GM13977 (cell line): ENCODE data around the gene PRPF18.

ENCODE experiments used
- DNase-seq: peaks from one replicate; pipeline ENCODE4 v3.0.0; 2012; ENCODE audit warnings: low spot score
- in situ Hi-C: fragments of 300-500 bp; cut with MboI; formaldehyde crosslinking; loops from one replicate; pipeline ENCODE4 v1.12.0; 2022; ENCODE audit warnings: low sequenced_read_pairs, low pct_unique_long_range_greater_than_20kb, mixed read lengths, inconsistent platforms; ENCODE audit not compliant: unreplicated experiment
- TF ChIP-seq, protein P1 (sequence below): IDR thresholded peaks from 2 replicates; pipeline ENCODE4 v1.5.1; 2012; ENCODE audit warnings: mild to moderate bottlenecking, control low read depth; ENCODE audit not compliant: insufficient read depth; ENCODE audit errors: extremely low read depth, missing control alignments

Gene PRPF18

DNA sequence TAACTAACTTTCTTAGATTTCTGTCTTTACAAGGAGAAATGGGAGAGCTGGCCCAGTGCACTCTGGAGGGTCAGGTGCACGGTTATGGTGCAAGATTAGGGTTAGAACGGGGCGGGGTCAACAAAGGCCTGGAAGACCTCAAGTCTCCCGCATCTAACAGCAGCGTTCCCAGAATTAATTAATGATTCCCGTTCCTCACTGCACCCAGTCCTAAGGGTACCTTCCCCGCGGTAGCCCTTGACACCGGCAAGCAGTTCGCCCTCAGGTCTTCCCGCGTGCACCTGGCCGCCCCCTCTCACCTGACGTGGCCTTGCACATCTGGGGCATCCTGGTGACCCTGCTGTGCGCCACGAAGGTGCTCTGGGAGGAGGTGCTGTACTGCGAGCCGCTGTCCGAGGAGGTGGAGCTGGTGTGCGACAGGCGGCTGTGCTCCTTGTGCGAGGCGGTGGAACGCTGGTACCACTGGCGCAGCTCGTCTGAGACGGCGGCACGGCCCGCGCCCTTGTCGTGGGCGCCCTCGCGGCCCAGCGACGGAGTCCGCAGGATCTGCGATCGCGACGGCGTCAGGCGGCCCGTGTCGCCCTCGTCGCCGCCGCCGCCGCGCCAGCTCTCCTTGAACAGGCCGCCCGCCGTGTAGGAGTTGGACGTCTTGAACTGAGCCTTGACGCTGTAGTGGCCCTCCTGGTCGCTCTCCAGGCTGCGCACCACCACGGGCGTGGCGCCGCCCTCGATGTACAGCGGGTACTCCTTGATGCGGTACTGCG, 69.8 kb downstream of the PRPF18 start:
- DNase-seq, result no peak

DNA sequence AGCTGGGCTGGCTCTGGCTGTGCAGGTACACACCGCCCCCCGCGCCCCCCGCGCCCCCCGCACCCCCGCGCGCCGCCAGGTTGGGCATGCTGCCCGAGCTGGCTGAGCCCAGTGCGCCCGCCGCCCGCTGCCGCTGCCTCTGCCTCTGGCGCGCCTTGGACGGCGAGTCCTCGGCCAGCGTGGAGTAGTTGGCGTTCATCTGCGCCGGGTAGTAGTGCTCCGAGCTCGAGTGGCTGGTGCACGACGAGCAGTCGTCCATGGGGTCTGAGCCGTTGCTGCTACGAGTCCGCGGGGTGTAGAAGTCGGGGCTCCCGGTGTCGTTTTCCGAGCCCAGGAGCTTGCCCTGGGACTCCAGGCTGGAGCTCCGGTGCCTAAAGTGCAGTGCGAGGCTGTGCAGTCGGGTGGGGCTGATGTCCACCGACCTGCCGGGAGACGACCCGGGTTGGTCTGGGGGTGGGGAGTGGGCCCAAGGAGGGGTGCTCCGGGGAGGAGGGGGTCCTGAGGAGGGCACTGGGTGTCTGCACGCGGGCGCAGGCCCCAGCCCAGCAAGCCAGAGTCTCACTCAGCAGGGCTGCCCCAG, 70.4 kb downstream of the PRPF18 start:
- in situ Hi-C loops, result no loop called here
- TF ChIP-seq, protein P1, sequence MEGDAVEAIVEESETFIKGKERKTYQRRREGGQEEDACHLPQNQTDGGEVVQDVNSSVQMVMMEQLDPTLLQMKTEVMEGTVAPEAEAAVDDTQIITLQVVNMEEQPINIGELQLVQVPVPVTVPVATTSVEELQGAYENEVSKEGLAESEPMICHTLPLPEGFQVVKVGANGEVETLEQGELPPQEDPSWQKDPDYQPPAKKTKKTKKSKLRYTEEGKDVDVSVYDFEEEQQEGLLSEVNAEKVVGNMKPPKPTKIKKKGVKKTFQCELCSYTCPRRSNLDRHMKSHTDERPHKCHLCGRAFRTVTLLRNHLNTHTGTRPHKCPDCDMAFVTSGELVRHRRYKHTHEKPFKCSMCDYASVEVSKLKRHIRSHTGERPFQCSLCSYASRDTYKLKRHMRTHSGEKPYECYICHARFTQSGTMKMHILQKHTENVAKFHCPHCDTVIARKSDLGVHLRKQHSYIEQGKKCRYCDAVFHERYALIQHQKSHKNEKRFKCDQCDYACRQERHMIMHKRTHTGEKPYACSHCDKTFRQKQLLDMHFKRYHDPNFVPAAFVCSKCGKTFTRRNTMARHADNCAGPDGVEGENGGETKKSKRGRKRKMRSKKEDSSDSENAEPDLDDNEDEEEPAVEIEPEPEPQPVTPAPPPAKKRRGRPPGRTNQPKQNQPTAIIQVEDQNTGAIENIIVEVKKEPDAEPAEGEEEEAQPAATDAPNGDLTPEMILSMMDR, result no peak
- no peak for DNase-seq

More for the DNA sequence above, 69.8 kb downstream of the PRPF18 start:
- in situ Hi-C loops, result no loop called here
- TF ChIP-seq, protein P1, result no peak

DNA sequence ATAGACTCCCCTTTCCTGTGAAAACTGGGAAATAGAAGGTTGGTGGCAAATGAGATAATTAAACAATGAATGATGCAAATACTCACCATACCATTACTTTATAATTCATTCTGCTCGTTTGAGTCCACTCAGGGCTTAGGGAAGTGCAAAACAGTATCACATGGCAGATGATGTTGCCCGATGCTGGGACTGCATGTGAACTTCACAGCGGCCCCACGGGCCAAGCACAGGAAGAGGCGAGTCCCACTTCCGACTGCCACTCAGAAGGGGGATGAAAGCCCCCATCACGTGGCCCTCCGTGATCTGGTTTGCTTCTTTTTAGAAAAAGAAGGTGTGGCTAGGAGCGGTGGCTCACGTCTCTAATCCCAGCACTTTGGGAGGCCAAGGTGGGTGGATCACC, 71.5 kb downstream of the PRPF18 start:
- in situ Hi-C loops, result no loop called here
- TF ChIP-seq, protein P1, result no peak
- DNase-seq, result no peak

DNA sequence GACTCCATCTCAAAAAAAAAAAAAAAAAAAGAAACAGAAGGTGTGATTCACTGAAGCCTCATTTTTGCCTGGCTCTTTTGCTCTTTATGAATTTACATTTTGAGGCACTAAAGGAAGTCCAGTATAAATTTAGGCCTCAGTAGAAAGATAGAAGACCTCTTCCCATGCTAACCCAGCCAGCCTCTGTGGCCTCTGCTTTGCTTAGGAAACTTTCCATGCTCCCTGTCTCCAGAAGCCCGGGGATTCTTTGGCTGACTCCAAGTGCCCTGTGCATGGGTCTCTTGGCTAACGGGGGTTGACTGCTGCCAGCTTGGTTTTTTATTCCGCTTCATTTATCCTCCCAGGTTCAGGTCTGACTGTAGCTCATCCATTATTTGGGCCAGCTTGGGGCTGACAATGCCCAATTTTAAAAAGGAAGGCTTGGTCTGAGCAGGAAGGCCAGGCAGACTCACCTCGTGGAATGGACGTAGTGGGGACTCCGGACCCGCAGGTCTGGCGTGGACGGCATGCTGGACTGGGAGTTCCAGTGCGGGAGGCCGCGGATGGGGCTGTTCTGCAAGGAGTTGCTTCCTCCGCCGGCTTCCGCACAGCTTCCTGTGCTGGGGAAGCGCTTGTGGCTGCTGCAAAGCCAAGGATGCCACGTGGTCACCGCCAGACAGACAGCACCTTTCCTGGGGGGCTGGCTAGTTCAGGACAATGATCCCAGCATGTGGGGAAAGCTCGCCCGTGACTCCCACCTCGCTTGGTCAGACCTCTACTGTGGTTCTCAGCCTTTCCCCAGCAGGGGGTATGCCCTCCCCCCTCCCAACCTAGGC, 72.3 kb downstream of the PRPF18 start:
- DNase-seq, result no peak
- in situ Hi-C loops, result no loop called here
- TF ChIP-seq, protein P1, result no peak

DNA sequence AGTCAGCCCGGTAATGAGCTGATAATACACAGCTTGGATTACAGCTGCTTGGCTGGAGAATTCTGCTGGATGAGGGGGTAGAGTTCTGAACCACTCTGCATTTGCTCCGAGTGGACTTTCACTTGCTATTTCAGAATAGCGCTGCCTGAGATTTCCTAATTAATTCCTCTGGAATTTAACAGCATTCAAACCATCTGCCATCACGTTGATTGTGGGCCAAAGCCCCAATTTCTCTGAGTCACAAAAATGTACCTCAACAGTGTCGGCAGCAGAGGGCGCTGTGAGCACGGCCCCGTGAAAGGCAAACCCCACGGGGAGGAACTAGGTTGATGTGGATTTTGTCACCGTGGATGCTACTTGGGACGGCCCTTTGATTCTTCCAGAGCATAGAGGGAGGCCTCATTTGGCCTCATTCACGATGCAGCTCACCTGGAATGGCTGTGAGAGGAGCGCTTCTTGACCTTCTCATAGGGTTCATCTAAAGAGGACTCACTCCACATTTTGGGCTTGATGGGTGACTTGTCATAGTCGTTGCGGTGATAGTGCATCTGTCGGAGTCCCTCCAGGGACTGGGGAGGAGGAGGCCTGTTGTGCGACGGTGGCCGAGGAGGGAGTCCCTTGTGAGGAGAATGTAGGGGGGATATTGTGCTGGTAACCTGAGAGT, 73.3 kb downstream of the PRPF18 start:
- TF ChIP-seq, protein P1, result peak; percentile 88
- in situ Hi-C loops, result no loop called here
- peak; percentile 86 for DNase-seq

DNA sequence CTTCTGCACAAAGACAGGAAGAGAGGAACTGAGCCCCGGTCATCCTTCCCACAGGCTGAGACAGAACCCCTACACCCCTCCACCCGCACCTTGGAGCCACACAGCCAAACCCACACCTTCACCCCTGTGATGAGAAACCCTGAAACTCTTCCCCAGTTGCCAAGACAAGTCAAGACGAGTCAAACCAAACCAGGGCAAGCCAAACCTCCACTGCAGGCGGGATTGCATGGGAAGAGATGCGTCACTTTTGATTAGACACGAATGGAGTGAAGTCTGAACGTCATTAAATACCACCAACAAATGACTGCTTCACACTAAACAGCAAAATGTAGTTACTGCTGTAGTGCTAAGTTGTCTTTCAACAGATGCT, 73.8 kb downstream of the PRPF18 start:
- in situ Hi-C loops, result no loop called here
- TF ChIP-seq, protein P1, result no peak
- no peak for DNase-seq
